NCI-H69 (cell line): Measurements from ENCODE around the gene ELMO3.
A peak's percentile ranks its signal among the peaks of the same experiment; 100 is the strongest.

Experiments used
- DNase-seq: peaks from one replicate; lab custom pipeline; 2025; lab: John Stamatoyannopoulos, UW

Gene ELMO3

GRCh38 chr16:67163999-67164558 is 34.9 kb upstream of the ELMO3 start:
- peak; percentile 70 for DNase-seq

GRCh38 chr16:67164599-67165061 is 34.3 kb upstream of the ELMO3 start, which contains the start of gene HSF4:
TSS of gene HSF4 (plus strand) at chr16:67164745. CDS start at chr16:67164812, 67 bp downstream.
- peak; percentile 63 for DNase-seq

GRCh38 chr16:67165121-67166078 is 33.5 kb upstream of the ELMO3 start:
- no peak for DNase-seq

GRCh38 chr16:67166110-67166547 is 32.8 kb upstream of the ELMO3 start:
- DNase-seq, result no peak

GRCh38 chr16:67166598-67167168 is 32.2 kb upstream of the ELMO3 start:
- DNase-seq, result no peak

GRCh38 chr16:67167588-67167987 is 31.3 kb upstream of the ELMO3 start:
- no peak for DNase-seq

GRCh38 chr16:67169011-67169451 is 29.9 kb upstream of the ELMO3 start:
- DNase-seq, result no peak

- peak; percentile 12 for DNase-seq
These were observed 29.2 kb upstream of the ELMO3 start for GRCh38 chr16:67169642-67170167.

- DNase-seq, result peak; percentile 80
These were observed 28.6 kb upstream of the ELMO3 start, which contains the start of gene NOL3 for GRCh38 chr16:67170168-67170948. TSS of gene NOL3 (plus strand) at chr16:67170538.

- DNase-seq, result no peak
These were observed 27.8 kb upstream of the ELMO3 start for GRCh38 chr16:67170949-67171649.

GRCh38 chr16:67173323-67173722 is 25.6 kb upstream of the ELMO3 start:
- no peak for DNase-seq

GRCh38 chr16:67173808-67174705 is 24.9 kb upstream of the ELMO3 start:
- peak; percentile 81 for DNase-seq

- DNase-seq, result no peak
These were observed 24.2 kb upstream of the ELMO3 start for GRCh38 chr16:67174706-67175231.

GRCh38 chr16:67176662-67177061 is 22.3 kb upstream of the ELMO3 start:
- DNase-seq, result peak; percentile 14

GRCh38 chr16:67177743-67178699 is 20.9 kb upstream of the ELMO3 start:
- peak; percentile 92 for DNase-seq

- DNase-seq, result no peak
These were observed 19.4 kb upstream of the ELMO3 start for GRCh38 chr16:67179421-67180080.

- no peak for DNase-seq
These were observed 18.8 kb upstream of the ELMO3 start for GRCh38 chr16:67180166-67180565.

- DNase-seq, result no peak
These were observed 17.6 kb upstream of the ELMO3 start for GRCh38 chr16:67181346-67181745.
